22Rv1 (cell line): ENCODE measurements around the gene CSF1R.

Source experiments
- H3K27ac ChIP-seq: fragments of 450-650 bp; 2 replicates; pipeline ENCODE4 v1.5.1; 2017
- ZFX ChIP-seq: fragments of 450-650 bp; IDR thresholded peaks from 2 replicates; pipeline ENCODE4 v1.6.1; 2017; ENCODE audit warnings: antibody characterized with exemption, borderline replicate concordance
- TF ChIP-seq, protein P1 (sequence below): fragments of 450-650 bp; IDR thresholded peaks from 2 replicates; pipeline ENCODE4 v1.5.1; 2017; ENCODE audit warnings: mild to moderate bottlenecking

The CSF1R gene

DNA sequence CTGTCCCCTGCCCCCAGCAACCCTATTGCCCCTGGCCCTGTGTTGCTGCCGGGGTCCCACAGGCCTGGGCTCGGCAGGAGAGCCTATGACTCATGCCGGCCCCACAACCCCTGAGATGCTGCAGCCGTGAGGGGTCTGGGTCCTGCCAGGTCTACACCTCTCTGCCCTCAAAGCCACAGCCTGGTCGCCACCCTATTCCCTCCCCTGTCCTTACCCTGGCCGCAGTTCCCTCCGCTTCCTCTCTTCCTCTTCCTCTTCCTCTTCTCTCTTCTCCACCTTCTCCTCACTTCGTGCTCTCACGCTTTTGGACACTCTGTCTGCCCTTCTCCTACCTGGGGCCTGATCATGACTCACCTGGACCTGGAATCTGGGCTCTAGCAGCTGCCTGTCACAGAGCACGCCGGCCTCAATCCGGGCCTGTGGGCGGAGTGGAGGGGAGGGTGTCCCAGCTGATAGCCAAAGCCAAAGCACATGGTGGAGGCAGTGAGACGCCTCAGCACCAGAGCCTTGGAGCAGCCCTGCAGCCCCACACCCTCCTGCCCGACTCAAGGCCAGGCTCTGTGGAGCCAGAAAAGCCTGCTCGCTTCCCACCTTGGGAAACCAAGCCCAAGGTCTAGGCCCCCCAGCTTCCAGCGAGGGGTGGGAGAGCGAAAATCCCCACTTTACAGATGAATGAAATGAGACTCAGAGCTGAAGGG, 26.8 kb upstream of the CSF1R start:
- TF ChIP-seq ZFX: no peak
- TF ChIP-seq, protein P1, sequence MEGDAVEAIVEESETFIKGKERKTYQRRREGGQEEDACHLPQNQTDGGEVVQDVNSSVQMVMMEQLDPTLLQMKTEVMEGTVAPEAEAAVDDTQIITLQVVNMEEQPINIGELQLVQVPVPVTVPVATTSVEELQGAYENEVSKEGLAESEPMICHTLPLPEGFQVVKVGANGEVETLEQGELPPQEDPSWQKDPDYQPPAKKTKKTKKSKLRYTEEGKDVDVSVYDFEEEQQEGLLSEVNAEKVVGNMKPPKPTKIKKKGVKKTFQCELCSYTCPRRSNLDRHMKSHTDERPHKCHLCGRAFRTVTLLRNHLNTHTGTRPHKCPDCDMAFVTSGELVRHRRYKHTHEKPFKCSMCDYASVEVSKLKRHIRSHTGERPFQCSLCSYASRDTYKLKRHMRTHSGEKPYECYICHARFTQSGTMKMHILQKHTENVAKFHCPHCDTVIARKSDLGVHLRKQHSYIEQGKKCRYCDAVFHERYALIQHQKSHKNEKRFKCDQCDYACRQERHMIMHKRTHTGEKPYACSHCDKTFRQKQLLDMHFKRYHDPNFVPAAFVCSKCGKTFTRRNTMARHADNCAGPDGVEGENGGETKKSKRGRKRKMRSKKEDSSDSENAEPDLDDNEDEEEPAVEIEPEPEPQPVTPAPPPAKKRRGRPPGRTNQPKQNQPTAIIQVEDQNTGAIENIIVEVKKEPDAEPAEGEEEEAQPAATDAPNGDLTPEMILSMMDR: no peak
- no peak overlapping the region for H3K27ac ChIP-seq

GRCh38 chr5:150112201-150113046, 26.1 kb upstream of the CSF1R start:
- no peak overlapping the region for H3K27ac ChIP-seq
- TF ChIP-seq, protein P1: no peak
- no peak for TF ChIP-seq ZFX

- no peak overlapping the region for H3K27ac ChIP-seq
- TF ChIP-seq, protein P1: no peak
- no peak for TF ChIP-seq ZFX
These were observed 24.8 kb upstream of the CSF1R start for GRCh38 chr5:150111122-150111521.

DNA sequence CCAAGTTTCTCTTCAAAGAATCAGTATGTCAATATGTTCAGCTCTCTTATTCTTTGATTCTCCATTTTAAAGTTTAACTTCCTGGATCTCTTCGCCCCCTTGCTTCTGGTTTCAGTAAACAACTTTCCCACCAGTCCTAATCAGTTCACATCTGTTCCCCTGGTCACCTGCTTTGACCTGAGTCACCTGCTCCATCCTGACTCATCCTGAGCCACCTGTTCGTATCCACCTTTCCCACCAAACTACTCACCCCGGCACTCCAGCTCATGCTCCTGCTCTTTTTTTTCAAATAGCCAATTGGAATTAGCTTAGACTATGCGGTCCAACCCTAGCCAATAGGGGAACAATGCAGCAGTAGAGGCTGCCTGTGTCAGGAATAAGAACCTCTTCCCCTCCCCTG, 23.6 kb upstream of the CSF1R start:
- H3K27ac ChIP-seq: no peak overlapping the region
- no peak for TF ChIP-seq ZFX

DNA sequence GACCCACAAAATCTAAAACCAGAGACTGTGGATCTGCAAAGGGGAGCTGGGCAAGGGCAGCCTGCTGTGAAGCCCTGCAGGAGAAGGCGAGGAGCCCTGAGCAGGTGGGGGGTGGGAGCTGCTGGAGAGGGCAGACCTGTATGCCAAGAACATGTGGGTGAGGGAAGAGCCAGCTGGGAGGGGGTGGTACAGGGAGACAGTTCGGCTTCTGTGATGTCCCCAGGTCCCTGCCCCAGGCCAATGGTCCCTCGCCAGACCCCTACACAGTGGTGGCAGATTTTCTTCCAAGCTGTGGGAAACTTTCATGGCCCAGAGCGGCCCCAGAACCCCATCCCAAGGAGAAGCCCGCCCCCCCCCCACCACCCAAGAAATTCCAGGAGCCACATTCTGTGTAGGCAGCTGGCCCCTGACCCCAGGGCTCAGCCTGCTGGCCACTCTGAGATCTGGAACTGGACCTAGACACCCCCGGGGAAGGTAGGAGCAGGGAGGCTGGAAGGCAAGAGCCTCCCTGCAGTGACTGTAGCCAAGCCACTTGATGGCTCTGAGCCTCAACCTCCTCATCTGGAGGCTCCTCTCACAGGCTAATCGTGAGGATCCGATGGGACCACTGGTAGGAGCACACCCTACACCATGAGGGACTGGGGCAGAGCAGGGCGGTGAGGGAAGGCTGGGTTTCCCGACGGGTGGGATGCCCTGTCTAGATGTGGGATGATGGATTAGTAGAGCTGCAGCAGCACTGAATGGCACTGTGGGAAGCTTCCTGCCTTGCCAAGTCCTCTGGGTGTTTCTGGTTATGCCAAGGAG, 22.6 kb upstream of the CSF1R start:
- TF ChIP-seq ZFX: no peak
- TF ChIP-seq, protein P1: no peak

GRCh38 chr5:150107909-150108447, 21.6 kb upstream of the CSF1R start:
- no peak for TF ChIP-seq ZFX
- TF ChIP-seq, protein P1: no peak
- no peak overlapping the region for H3K27ac ChIP-seq

More for the DNA sequence above, 22.6 kb upstream of the CSF1R start:
- no peak overlapping the region for H3K27ac ChIP-seq

DNA sequence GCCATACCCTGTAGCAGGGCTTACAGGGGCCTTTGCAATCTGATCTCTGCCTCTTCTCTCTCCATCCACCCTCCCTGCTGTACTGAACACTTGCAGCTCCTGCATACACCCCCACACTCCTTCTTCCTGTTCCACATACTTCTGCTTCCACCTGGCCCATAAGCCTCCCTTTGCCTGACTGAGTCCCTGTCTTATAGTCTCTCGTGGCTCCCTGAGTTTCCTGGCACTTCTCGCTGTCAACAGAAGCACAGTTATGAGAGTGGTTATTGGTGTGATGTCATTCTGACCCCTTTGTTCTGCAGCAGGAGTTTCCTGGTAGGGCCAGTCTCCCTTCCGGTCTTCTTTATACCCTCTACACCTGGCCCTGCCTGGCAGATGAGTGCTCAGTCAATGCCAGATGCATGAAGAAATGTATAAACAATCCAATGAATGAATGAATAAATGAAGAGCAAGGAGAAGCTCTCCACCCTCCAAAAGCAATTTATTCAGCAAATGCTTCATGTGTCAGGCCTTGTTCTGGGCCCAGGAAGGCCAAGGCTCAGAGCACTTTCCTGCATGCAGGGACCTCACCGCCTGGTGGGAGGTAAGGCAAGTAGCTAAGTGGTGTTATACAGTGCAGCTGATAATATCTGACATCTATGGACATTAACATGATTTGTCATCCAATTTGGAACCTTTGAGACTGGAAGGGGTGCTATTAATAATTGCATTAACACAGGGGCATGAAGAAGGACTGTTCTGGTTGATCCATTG, 20.5 kb upstream of the CSF1R start:
- H3K27ac ChIP-seq: no peak overlapping the region
- TF ChIP-seq, protein P1: no peak
- TF ChIP-seq ZFX: no peak
